IPS-15b (cell line): Measurements from ENCODE around the gene ANXA8.

Experiments used
- H3K27me3 ChIP-seq: one replicate; pipeline ENCODE4 v1.6.1; 2013; ENCODE audit warnings: low read length; ENCODE audit not compliant: control insufficient read depth, insufficient read depth
- H3K36me3 ChIP-seq: one replicate; pipeline ENCODE4 v1.6.1; 2013; ENCODE audit warnings: low read length; ENCODE audit not compliant: control insufficient read depth, insufficient read depth
- H3K4me1 ChIP-seq: one replicate; pipeline ENCODE4 v1.6.1; 2013; ENCODE audit warnings: mild to moderate bottlenecking, low read length; ENCODE audit not compliant: control insufficient read depth, insufficient read depth
- H3K4me3 ChIP-seq: one replicate; pipeline ENCODE4 v1.5.1; 2013; ENCODE audit warnings: low read depth, low read length
- H3K9ac ChIP-seq: one replicate; pipeline ENCODE4 v1.6.1; 2013; ENCODE audit warnings: low read depth, mild to moderate bottlenecking, low read length
- H3K9me3 ChIP-seq: one replicate; pipeline ENCODE4 v1.6.1; 2013; ENCODE audit warnings: mild to moderate bottlenecking, low read length; ENCODE audit not compliant: control insufficient read depth, insufficient read depth

Gene ANXA8

GRCh38 chr10:47451998-47452494 is 31.9 kb downstream of the ANXA8 start:
- Histone ChIP-seq H3K4me1 (no peaks in the 10 kb centered on the region), H3K9me3 (no peaks in the 10 kb centered on the region), H3K4me3 (no peak overlapping the region), H3K36me3 (no peaks in the 10 kb centered on the region), H3K27me3 (no peaks in the 10 kb centered on the region), H3K9ac (no peak overlapping the region)

- Histone ChIP-seq H3K4me1 (no peaks in the 10 kb centered on the region), H3K9me3 (no peaks in the 10 kb centered on the region), H3K9ac (no peak overlapping the region), H3K4me3 (no peak overlapping the region), H3K36me3 (no peaks in the 10 kb centered on the region), H3K27me3 (no peaks in the 10 kb centered on the region)
Measured at GRCh38 chr10:47451273-47451997, 32.5 kb downstream of the ANXA8 start.

- Histone ChIP-seq H3K27me3 (no peaks in the 10 kb centered on the region), H3K9me3 (no peaks in the 10 kb centered on the region), H3K36me3 (no peaks in the 10 kb centered on the region), H3K4me3 (no peak overlapping the region), H3K4me1 (no peaks in the 10 kb centered on the region), H3K9ac (no peak overlapping the region)
Measured at GRCh38 chr10:47450442-47450841, 33.5 kb downstream of the ANXA8 start.

GRCh38 chr10:47449979-47450378 is 33.9 kb downstream of the ANXA8 start:
- no peaks in the 10 kb centered on the region for H3K9me3 ChIP-seq
- H3K27me3 ChIP-seq = no peaks in the 10 kb centered on the region
- H3K4me1 ChIP-seq = no peaks in the 10 kb centered on the region
- no peak overlapping the region for H3K9ac ChIP-seq
- H3K36me3 ChIP-seq = no peaks in the 10 kb centered on the region
- no peak overlapping the region for H3K4me3 ChIP-seq

- no peaks in the 10 kb centered on the region for H3K4me1 ChIP-seq
- H3K36me3 ChIP-seq = no peaks in the 10 kb centered on the region
- no peak overlapping the region for H3K4me3 ChIP-seq
- no peak overlapping the region for H3K9ac ChIP-seq
- no peaks in the 10 kb centered on the region for H3K9me3 ChIP-seq
- H3K27me3 ChIP-seq = no peaks in the 10 kb centered on the region
Measured at GRCh38 chr10:47449102-47449978, 34.6 kb downstream of the ANXA8 start.

- H3K9ac ChIP-seq = no peak overlapping the region
- no peaks in the 10 kb centered on the region for H3K9me3 ChIP-seq
- H3K4me1 ChIP-seq = no peaks in the 10 kb centered on the region
- no peaks in the 10 kb centered on the region for H3K36me3 ChIP-seq
- no peaks in the 10 kb centered on the region for H3K27me3 ChIP-seq
- H3K4me3 ChIP-seq = no peak overlapping the region
Measured at GRCh38 chr10:47447705-47448104, 36.2 kb downstream of the ANXA8 start.

- Histone ChIP-seq H3K4me3 (no peak overlapping the region), H3K4me1 (no peaks in the 10 kb centered on the region)
Measured at GRCh38 chr10:47447209-47447608, 36.7 kb downstream of the ANXA8 start.

GRCh38 chr10:47445720-47446119 is 38.2 kb downstream of the ANXA8 start:
- Histone ChIP-seq H3K27me3 (no peaks in the 10 kb centered on the region), H3K4me1 (no peaks in the 10 kb centered on the region), H3K36me3 (no peaks in the 10 kb centered on the region), H3K9me3 (no peaks in the 10 kb centered on the region), H3K9ac (no peak overlapping the region), H3K4me3 (no peak overlapping the region)

More at GRCh38 chr10:47447209-47447608, 36.7 kb downstream of the ANXA8 start:
- no peaks in the 10 kb centered on the region for H3K27me3 ChIP-seq
- no peak overlapping the region for H3K9ac ChIP-seq
- H3K36me3 ChIP-seq = no peaks in the 10 kb centered on the region
- H3K9me3 ChIP-seq = no peaks in the 10 kb centered on the region

GRCh38 chr10:47444047-47444446 is 39.9 kb downstream of the ANXA8 start:
- H3K9me3 ChIP-seq = no peaks in the 10 kb centered on the region
- no peaks in the 10 kb centered on the region for H3K4me1 ChIP-seq
- H3K27me3 ChIP-seq = no peaks in the 10 kb centered on the region
- H3K4me3 ChIP-seq = no peak overlapping the region
- no peaks in the 10 kb centered on the region for H3K36me3 ChIP-seq
- H3K9ac ChIP-seq = no peak overlapping the region

- no peak overlapping the region for H3K4me3 ChIP-seq
- no peaks in the 10 kb centered on the region for H3K36me3 ChIP-seq
- no peak overlapping the region for H3K9ac ChIP-seq
- no peaks in the 10 kb centered on the region for H3K27me3 ChIP-seq
- no peaks in the 10 kb centered on the region for H3K9me3 ChIP-seq
- no peaks in the 10 kb centered on the region for H3K4me1 ChIP-seq
Measured at GRCh38 chr10:47443145-47443544, 40.8 kb downstream of the ANXA8 start.

- no peaks in the 10 kb centered on the region for H3K4me1 ChIP-seq
- no peaks in the 10 kb centered on the region for H3K27me3 ChIP-seq
- no peak overlapping the region for H3K9ac ChIP-seq
- no peak overlapping the region for H3K4me3 ChIP-seq
- no peaks in the 10 kb centered on the region for H3K9me3 ChIP-seq
- no peaks in the 10 kb centered on the region for H3K36me3 ChIP-seq
Measured at GRCh38 chr10:47442351-47442750, 41.6 kb downstream of the ANXA8 start.

- no peaks in the 10 kb centered on the region for H3K36me3 ChIP-seq
- H3K4me3 ChIP-seq = no peak overlapping the region
- H3K4me1 ChIP-seq = no peaks in the 10 kb centered on the region
- no peaks in the 10 kb centered on the region for H3K27me3 ChIP-seq
- H3K9me3 ChIP-seq = no peaks in the 10 kb centered on the region
- H3K9ac ChIP-seq = no peak overlapping the region
Measured at GRCh38 chr10:47441938-47442337, 42.0 kb downstream of the ANXA8 start.
